Right cardiac atrium (tissue), 5 donors: Measurements from ENCODE around the gene MYO5A. TPM values are rescaled to one million over a fixed set of nuclear protein-coding genes. Genes with fewer than 3 reads are reported as not detected.
"Not testable (repeated sequence)": the region's sequence is repeated elsewhere in the genome, so short reads cannot be mapped to it uniquely, and the experiment has no call there.

Source experiments
- ATAC-seq, 2 donors: fragments of 200-7000 bp; cut with Tn5 transposase; one replicate each; pipeline versions ENCODE4 v1.8.0 to v1.9.1; 2020; ENCODE audit warnings: moderate library complexity in 2 of 2, mild to moderate bottlenecking in 1 of 2
- DNase-seq, 3 donors: peaks; one replicate each; pipeline ENCODE4 v3.0.0-alpha.2; 2020
- H3K27ac ChIP-seq: one replicate; pipeline ENCODE4 v1.5.1; 2013; ENCODE audit warnings: mild to moderate bottlenecking, low read length, control low read depth, moderate library complexity
- H3K27me3 ChIP-seq: one replicate; pipeline ENCODE4 v1.6.1; 2013; ENCODE audit not compliant: control insufficient read depth, insufficient read depth
- H3K4me1 ChIP-seq: one replicate; pipeline ENCODE4 v1.6.1; 2013; ENCODE audit warnings: low read length; ENCODE audit not compliant: control insufficient read depth, insufficient read depth
- H3K4me3 ChIP-seq: one replicate; pipeline ENCODE4 v1.5.1; 2013; ENCODE audit warnings: low read length, control low read depth
- H3K9me3 ChIP-seq: one replicate; pipeline ENCODE4 v1.6.1; 2013; ENCODE audit warnings: low read length; ENCODE audit not compliant: control insufficient read depth
- WGBS: extraction: QIAGEN DNeasy Blood & Tissue Kit; methylation state at CpG from one replicate; pipeline ENCODE4 v1.1.7; 2013; 5-methylcytosine and 5-hydroxymethylcytosine counted together
- intact Hi-C, 4 donors: fragments of 100-400 bp; cut with DNase I; formaldehyde crosslinking; loops; one replicate each; pipeline versions ENCODE4 v1.11.0 to v1.14.0; 2022 to 2023
- polyA plus RNA-seq: library from polyadenylated mRNA; stranded (reverse); fragments of 200-250 nt; gene quantifications from one replicate; pipeline ENCODE4 v1.2.3, GENCODE V29; 2013
- total RNA-seq, 4 donors: library from RNA; stranded (reverse); fragmentation: NEBNext Ultra II Directional; extraction: Animal tissue kit (Norgen Biotek cat#: 25700); gene quantifications; one replicate each; pipeline ENCODE4 v1.2.1, GENCODE V29; 2021
- donor health status: healthy with polysubstance abuse.
- donor health status: DM: no; HTN: yes; CAD: no.
- donor health status: DM: no; HTN: no; CAD: no.
- donor health status: DM: no; HTN: yes; CAD: no; lungs with severe emphysema.
- donor health status: DM: yes; HTN: yes; CAD: no.

MYO5A gene
- total and polyA plus RNA-seq, 5 donors: 4.1 to 17.7 (median 11.0) TPM

GRCh38 chr15:52518487-52519371 is 10.0 kb downstream of the MYO5A start:
- no peak for ATAC-seq
- Histone ChIP-seq H3K9me3 (no peaks in the 10 kb centered on the region), H3K27ac (no peak overlapping the region), H3K27me3 (no peaks in the 10 kb centered on the region), H3K4me1 (peaks cover 11% of the 10 kb centered on the region), H3K4me3 (no peak overlapping the region)
- 67% methylated on average over 8 of the region's 8 CpGs for WGBS
- DNase-seq: no peak
- intact Hi-C loops: no loop called here

- 93% methylated on average over 1 of the region's 1 CpG for WGBS
- Histone ChIP-seq H3K4me3 (no peak overlapping the region), H3K27me3 (no peaks in the 10 kb centered on the region), H3K27ac (no peak overlapping the region), H3K9me3 (no peaks in the 10 kb centered on the region), H3K4me1 (peaks cover 6% of the 10 kb centered on the region)
- no peak for DNase-seq
- intact Hi-C loops: no loop called here
- ATAC-seq: no peak
Observed at GRCh38 chr15:52517014-52517413, 11.7 kb downstream of the MYO5A start.

- ATAC-seq (no peak), DNase-seq (no peak)
- Histone ChIP-seq H3K4me3 (no peak overlapping the region), H3K27ac (no peak overlapping the region), H3K9me3 (no peaks in the 10 kb centered on the region), H3K4me1 (peaks cover 4% of the 10 kb centered on the region), H3K27me3 (no peaks in the 10 kb centered on the region)
- 79% methylated on average over 2 of the region's 2 CpGs for WGBS
- intact Hi-C loops: no loop called here
Observed at GRCh38 chr15:52515343-52515742, 13.3 kb downstream of the MYO5A start.

- WGBS: 95% methylated on average over 1 of the region's 1 CpG
- ATAC-seq (no peak), DNase-seq (no peak)
- intact Hi-C loops: no loop called here
- H3K4me3 ChIP-seq: no peak overlapping the region
- H3K27ac ChIP-seq: no peak overlapping the region
- no peaks in the 10 kb centered on the region for H3K27me3 ChIP-seq
- peaks cover 2% of the 10 kb centered on the region for H3K4me1 ChIP-seq
- H3K9me3 ChIP-seq: no peaks in the 10 kb centered on the region
Observed at GRCh38 chr15:52514482-52514881, 14.2 kb downstream of the MYO5A start.

- intact Hi-C loops, H3K27ac ChIP-seq, H3K4me1 ChIP-seq, H3K4me3 ChIP-seq, ATAC-seq, H3K9me3 ChIP-seq, H3K27me3 ChIP-seq, DNase-seq: not testable (repeated sequence)
- WGBS: 91% methylated on average over 8 of the region's 8 CpGs
Observed at GRCh38 chr15:52512869-52513268, 15.8 kb downstream of the MYO5A start.

- 80% methylated on average over 2 of the region's 2 CpGs for WGBS
Observed at GRCh38 chr15:52511084-52511483, 17.6 kb downstream of the MYO5A start.

GRCh38 chr15:52509500-52510245 is 19.0 kb downstream of the MYO5A start:
- peaks cover 2% of the 10 kb centered on the region for H3K4me1 ChIP-seq
- 68% methylated on average over 3 of the region's 3 CpGs for WGBS
- H3K9me3 ChIP-seq: no peaks in the 10 kb centered on the region
- H3K4me3 ChIP-seq: no peak overlapping the region
- intact Hi-C loops: no loop called here
- no peak for DNase-seq
- no peak for ATAC-seq
- no peaks in the 10 kb centered on the region for H3K27me3 ChIP-seq
- no peak overlapping the region for H3K27ac ChIP-seq

More at GRCh38 chr15:52511084-52511483, 17.6 kb downstream of the MYO5A start:
- Histone ChIP-seq H3K27me3 (no peaks in the 10 kb centered on the region), H3K4me1 (peaks cover 2% of the 10 kb centered on the region), H3K27ac (no peak overlapping the region), H3K4me3 (no peak overlapping the region), H3K9me3 (no peaks in the 10 kb centered on the region)
- DNase-seq (no peak), ATAC-seq (no peak)
- intact Hi-C loops: no loop called here

- H3K4me1 ChIP-seq: no peaks in the 10 kb centered on the region
- 80% methylated on average over 6 of the region's 6 CpGs for WGBS
Observed at GRCh38 chr15:52506549-52506948, 22.1 kb downstream of the MYO5A start.

GRCh38 chr15:52505151-52505550 is 23.5 kb downstream of the MYO5A start:
- DNase-seq: peak in 2 of 3 donors; percentile 23 to 66

More at GRCh38 chr15:52506549-52506948, 22.1 kb downstream of the MYO5A start:
- Histone ChIP-seq H3K9me3 (no peaks in the 10 kb centered on the region), H3K4me3 (no peak overlapping the region), H3K27me3 (no peaks in the 10 kb centered on the region), H3K27ac (no peak overlapping the region)
- ATAC-seq (no peak), DNase-seq (no peak)
- intact Hi-C loops: no loop called here

GRCh38 chr15:52503788-52504496 is 24.7 kb downstream of the MYO5A start:
- H3K4me3 ChIP-seq: no peak overlapping the region
- H3K9me3 ChIP-seq: no peaks in the 10 kb centered on the region
- ATAC-seq: no peak
- no peaks in the 10 kb centered on the region for H3K4me1 ChIP-seq
- 77% methylated on average over 5 of the region's 5 CpGs for WGBS
- no peak overlapping the region for H3K27ac ChIP-seq
- intact Hi-C loops: no loop called here
- no peak for DNase-seq
- H3K27me3 ChIP-seq: no peaks in the 10 kb centered on the region

More at GRCh38 chr15:52505151-52505550, 23.5 kb downstream of the MYO5A start:
- no peaks in the 10 kb centered on the region for H3K27me3 ChIP-seq
- H3K4me1 ChIP-seq: no peaks in the 10 kb centered on the region
- intact Hi-C loops: no loop called here
- H3K9me3 ChIP-seq: no peaks in the 10 kb centered on the region
- no peak overlapping the region for H3K27ac ChIP-seq
- H3K4me3 ChIP-seq: no peak overlapping the region
- ATAC-seq: no peak
- WGBS: 90% methylated on average over 6 of the region's 6 CpGs

- intact Hi-C loops: no loop called here
- no peaks in the 10 kb centered on the region for H3K9me3 ChIP-seq
- 80% methylated on average over 1 of the region's 1 CpG for WGBS
- ATAC-seq: no peak
- no peak overlapping the region for H3K27ac ChIP-seq
- no peak overlapping the region for H3K4me3 ChIP-seq
- no peak for DNase-seq
- no peaks in the 10 kb centered on the region for H3K27me3 ChIP-seq
- no peaks in the 10 kb centered on the region for H3K4me1 ChIP-seq
Observed at GRCh38 chr15:52502608-52503007, 26.1 kb downstream of the MYO5A start.
